WI38 (cell line): Measurements from ENCODE around the gene PSMG1.
"Not testable (repeated sequence)": the region's sequence is repeated elsewhere in the genome, so short reads cannot be mapped to it uniquely, and the experiment has no call there.

Experiments used
- H3K4me3 ChIP-seq: 2 replicates; pipeline ENCODE4 v1.5.1; 2011; ENCODE audit warnings: low read depth, mild to moderate bottlenecking, control low read depth, low read length
- TF ChIP-seq, protein P1 (sequence below): IDR thresholded peaks from 2 replicates; pipeline ENCODE4 v1.5.1; 2012; ENCODE audit warnings: low read depth, mild to moderate bottlenecking, control low read depth, low read length

The PSMG1 gene, protein sequence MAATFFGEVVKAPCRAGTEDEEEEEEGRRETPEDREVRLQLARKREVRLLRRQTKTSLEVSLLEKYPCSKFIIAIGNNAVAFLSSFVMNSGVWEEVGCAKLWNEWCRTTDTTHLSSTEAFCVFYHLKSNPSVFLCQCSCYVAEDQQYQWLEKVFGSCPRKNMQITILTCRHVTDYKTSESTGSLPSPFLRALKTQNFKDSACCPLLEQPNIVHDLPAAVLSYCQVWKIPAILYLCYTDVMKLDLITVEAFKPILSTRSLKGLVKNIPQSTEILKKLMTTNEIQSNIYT

GRCh38 chr21:39183272-39184049 lies at the start of gene PSMG1:
PSMG1 (minus strand) TSS chr21:39183451; CDS start chr21:39183385, 66 bp downstream.
- TF ChIP-seq, protein P1, sequence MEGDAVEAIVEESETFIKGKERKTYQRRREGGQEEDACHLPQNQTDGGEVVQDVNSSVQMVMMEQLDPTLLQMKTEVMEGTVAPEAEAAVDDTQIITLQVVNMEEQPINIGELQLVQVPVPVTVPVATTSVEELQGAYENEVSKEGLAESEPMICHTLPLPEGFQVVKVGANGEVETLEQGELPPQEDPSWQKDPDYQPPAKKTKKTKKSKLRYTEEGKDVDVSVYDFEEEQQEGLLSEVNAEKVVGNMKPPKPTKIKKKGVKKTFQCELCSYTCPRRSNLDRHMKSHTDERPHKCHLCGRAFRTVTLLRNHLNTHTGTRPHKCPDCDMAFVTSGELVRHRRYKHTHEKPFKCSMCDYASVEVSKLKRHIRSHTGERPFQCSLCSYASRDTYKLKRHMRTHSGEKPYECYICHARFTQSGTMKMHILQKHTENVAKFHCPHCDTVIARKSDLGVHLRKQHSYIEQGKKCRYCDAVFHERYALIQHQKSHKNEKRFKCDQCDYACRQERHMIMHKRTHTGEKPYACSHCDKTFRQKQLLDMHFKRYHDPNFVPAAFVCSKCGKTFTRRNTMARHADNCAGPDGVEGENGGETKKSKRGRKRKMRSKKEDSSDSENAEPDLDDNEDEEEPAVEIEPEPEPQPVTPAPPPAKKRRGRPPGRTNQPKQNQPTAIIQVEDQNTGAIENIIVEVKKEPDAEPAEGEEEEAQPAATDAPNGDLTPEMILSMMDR, result no peak
- H3K4me3 ChIP-seq, result peak within 1 kb of the TSS; percentile 89

DNA sequence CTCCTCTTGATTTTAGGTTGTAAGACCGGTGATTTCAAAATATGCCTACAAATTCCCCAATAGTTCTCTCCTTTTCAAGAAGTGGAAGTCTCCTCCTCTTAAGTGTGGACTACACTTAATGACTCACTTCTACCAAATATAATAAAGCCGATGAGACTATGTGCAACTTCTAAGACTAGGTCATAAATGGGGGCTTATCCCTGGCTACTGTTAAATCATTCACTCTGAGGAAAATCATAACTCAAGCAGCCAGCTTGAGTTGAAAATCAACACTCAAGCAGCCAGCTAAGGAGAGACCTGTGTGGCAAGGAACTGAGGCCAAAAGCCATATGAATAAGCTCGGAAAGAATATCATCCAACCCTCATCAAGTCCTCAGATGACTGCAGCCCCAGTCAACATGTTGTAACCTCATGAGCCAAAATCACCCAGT lies 49.6 kb upstream of the PSMG1 start:
- H3K4me3 ChIP-seq, result no peak overlapping the region
- TF ChIP-seq, protein P1, result no peak

- H3K4me3 ChIP-seq, result no peak overlapping the region
- TF ChIP-seq, protein P1, result no peak
These were observed 41.7 kb upstream of the PSMG1 start for GRCh38 chr21:39224930-39225329.

DNA sequence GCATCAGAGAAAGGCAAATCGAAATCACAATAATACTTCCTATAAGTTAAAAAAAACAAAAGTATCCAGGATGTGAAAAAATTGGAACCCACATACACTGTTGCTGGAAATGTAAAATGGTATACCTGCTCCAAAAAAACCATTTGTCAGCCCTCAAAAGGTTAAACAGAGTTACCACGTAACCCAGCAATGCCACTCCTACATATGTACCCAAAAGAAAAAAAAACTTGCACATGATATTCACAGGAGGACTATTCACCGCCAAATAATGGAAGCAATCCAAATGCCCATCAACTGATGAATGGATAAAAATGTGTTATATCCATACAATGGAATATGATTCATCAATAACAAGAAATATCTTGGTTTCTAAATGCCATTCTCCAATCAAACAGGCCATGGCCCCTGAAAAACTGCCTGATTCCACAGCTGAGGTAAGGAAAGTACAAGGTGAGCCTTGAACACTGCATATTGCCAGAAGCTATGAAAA lies 38.8 kb upstream of the PSMG1 start:
- TF ChIP-seq, protein P1, result no peak
- no peak overlapping the region for H3K4me3 ChIP-seq

- TF ChIP-seq, protein P1, result no peak
These were observed 38.2 kb upstream of the PSMG1 start for GRCh38 chr21:39221282-39221996.

DNA sequence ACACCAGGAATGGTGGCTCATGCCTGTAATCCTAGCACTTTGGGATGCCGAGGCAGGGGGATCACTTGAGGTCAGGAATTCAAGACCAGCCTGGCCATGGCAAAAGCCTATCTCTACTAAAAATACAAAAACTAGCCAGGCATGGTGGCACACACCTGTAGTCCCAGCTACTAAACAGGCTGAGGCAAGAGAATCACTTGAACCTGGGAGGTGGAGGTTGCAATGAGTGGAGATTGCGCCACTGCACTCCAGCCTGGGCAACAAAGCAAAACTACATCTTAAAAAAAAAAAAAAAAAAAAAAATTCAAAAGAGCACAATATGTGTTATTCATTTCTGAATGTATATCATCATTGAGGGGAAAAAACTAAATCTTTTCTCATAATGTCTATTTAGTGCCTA lies 37.6 kb upstream of the PSMG1 start:
- H3K4me3 ChIP-seq, result not testable (repeated sequence)

More at GRCh38 chr21:39221282-39221996, 38.2 kb upstream of the PSMG1 start:
- H3K4me3 ChIP-seq, result no peak overlapping the region

GRCh38 chr21:39220150-39220549 lies 36.9 kb upstream of the PSMG1 start:
- no peak overlapping the region for H3K4me3 ChIP-seq
- TF ChIP-seq, protein P1, result no peak
